HFF-Myc (cell line): ENCODE results near the gene FAM83B.

Source experiments
- DNase-seq: peaks from one replicate; pipeline ENCODE4 v3.0.0-alpha.2; 2011; ENCODE audit warnings: low read depth; ENCODE audit errors: extremely low read depth
- H3K4me3 ChIP-seq: replicated peaks from 2 replicates; pipeline ENCODE4 v1.5.1; 2011; ENCODE audit warnings: low read depth, mild to moderate bottlenecking, control low read depth, low read length
- CTCF ChIP-seq: IDR thresholded peaks from 2 replicates; pipeline ENCODE4 v1.5.1; 2012; ENCODE audit warnings: mild to moderate bottlenecking, low read depth, low read length, control low read depth; ENCODE audit errors: missing control alignments

FAM83B gene

GRCh38 chr6:54860739-54861138, 14.2 kb downstream of the FAM83B start:
- DNase-seq: peak; percentile 17
- H3K4me3 ChIP-seq: no peak overlapping the region
- TF ChIP-seq CTCF: no peak

- TF ChIP-seq CTCF: no peak
- H3K4me3 ChIP-seq: no peak overlapping the region
- DNase-seq: no peak
Observed at GRCh38 chr6:54861905-54862616, 15.5 kb downstream of the FAM83B start.

GRCh38 chr6:54864272-54864671, 17.7 kb downstream of the FAM83B start:
- TF ChIP-seq CTCF: no peak
- no peak overlapping the region for H3K4me3 ChIP-seq
- DNase-seq: no peak

- no peak for DNase-seq
- no peak for TF ChIP-seq CTCF
- no peak overlapping the region for H3K4me3 ChIP-seq
Observed at GRCh38 chr6:54865091-54865631, 18.6 kb downstream of the FAM83B start.

- DNase-seq: no peak
- no peak for TF ChIP-seq CTCF
- H3K4me3 ChIP-seq: no peak overlapping the region
Observed at GRCh38 chr6:54868556-54868955, 22.0 kb downstream of the FAM83B start.

- H3K4me3 ChIP-seq: no peak overlapping the region
- TF ChIP-seq CTCF: no peak
- DNase-seq: no peak
Observed at GRCh38 chr6:54873599-54873998, 27.0 kb downstream of the FAM83B start.
